ENCODE results near the gene SMARCB1.
A peak's percentile ranks its signal among the peaks of the same experiment; 100 is the strongest.

SMARCB1 gene

DNA sequence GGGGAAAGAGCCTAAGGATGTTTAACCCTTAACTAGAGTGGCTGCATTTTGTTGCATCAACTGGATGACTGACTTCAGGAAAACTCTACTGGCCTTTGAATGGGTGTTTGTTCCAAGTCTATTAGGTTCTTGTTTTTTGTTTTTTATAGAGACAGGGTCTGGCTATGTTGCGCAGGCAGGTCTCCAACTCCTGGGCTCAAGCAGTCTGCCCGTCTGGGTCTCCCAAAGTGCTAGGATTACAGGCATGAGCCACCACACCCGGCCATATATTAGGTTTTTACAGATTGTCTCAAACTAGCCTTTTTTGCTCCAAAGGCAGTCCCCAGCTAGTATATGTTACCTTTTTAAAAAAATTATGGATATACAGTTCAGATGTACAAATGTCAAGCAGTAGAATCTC lies 1.1 kb downstream of the SMARCB1 start:
- peak overlapping the region; percentile 99 for H3K27ac ChIP-seq
- TF ChIP-seq, protein P1, sequence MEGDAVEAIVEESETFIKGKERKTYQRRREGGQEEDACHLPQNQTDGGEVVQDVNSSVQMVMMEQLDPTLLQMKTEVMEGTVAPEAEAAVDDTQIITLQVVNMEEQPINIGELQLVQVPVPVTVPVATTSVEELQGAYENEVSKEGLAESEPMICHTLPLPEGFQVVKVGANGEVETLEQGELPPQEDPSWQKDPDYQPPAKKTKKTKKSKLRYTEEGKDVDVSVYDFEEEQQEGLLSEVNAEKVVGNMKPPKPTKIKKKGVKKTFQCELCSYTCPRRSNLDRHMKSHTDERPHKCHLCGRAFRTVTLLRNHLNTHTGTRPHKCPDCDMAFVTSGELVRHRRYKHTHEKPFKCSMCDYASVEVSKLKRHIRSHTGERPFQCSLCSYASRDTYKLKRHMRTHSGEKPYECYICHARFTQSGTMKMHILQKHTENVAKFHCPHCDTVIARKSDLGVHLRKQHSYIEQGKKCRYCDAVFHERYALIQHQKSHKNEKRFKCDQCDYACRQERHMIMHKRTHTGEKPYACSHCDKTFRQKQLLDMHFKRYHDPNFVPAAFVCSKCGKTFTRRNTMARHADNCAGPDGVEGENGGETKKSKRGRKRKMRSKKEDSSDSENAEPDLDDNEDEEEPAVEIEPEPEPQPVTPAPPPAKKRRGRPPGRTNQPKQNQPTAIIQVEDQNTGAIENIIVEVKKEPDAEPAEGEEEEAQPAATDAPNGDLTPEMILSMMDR (conservative IDR thresholded peaks at IDR 0.05), result no peak

- TF ChIP-seq, protein P1 (conservative IDR thresholded peaks at IDR 0.05), result no peak
- no peak overlapping the region for H3K27ac ChIP-seq
Observed at GRCh38 chr22:23789121-23789520, 2.4 kb downstream of the SMARCB1 start.

GRCh38 chr22:23789638-23790037 lies 2.9 kb downstream of the SMARCB1 start:
- no peak overlapping the region for H3K27ac ChIP-seq
- TF ChIP-seq, protein P1 (conservative IDR thresholded peaks at IDR 0.05), result no peak

DNA sequence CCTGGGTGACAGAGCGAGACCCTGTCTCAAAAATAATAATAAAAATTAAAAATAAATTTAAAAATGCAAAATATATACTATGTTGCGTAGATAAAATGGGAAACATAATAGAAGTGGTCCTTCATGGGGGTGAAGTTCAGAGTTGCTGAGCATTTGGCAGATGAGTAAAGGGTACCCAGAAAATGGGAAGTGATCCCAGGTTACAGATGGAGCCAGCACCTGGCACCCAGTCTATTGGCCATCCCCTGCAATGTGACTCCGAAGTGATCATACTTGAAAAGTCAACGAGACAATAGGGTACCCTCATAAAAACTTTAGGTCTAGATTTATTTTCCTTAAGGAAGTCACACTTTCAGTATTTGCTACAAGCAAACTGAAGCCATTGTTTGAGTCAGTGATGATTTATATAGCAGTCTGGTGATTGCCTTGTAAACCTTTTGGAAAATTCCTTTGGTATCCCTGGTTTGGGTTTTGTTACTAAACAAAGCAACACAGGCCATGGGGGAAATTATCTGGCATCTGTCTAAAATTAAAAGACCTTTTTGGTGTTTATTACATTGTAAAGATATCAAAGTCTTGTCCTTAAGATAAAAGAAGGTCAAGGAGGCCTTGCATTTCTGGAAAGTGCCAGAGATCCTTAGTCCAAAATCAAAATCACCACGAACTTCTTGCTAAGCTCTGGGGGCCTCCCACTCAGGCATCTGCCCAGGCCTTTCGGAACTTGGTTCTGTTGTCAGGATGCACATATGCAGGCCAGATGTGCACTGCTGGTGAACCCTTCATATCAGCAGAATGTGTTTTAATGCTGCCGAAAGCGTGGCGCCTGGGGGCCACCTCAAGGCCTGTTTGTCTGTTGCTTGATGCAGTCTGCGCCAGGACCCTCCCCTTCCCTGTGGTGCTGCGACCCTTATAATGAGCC lies 4.3 kb downstream of the SMARCB1 start:
- TF ChIP-seq, protein P1 (conservative IDR thresholded peaks at IDR 0.05), result no peak
- H3K27ac ChIP-seq, result no peak overlapping the region

DNA sequence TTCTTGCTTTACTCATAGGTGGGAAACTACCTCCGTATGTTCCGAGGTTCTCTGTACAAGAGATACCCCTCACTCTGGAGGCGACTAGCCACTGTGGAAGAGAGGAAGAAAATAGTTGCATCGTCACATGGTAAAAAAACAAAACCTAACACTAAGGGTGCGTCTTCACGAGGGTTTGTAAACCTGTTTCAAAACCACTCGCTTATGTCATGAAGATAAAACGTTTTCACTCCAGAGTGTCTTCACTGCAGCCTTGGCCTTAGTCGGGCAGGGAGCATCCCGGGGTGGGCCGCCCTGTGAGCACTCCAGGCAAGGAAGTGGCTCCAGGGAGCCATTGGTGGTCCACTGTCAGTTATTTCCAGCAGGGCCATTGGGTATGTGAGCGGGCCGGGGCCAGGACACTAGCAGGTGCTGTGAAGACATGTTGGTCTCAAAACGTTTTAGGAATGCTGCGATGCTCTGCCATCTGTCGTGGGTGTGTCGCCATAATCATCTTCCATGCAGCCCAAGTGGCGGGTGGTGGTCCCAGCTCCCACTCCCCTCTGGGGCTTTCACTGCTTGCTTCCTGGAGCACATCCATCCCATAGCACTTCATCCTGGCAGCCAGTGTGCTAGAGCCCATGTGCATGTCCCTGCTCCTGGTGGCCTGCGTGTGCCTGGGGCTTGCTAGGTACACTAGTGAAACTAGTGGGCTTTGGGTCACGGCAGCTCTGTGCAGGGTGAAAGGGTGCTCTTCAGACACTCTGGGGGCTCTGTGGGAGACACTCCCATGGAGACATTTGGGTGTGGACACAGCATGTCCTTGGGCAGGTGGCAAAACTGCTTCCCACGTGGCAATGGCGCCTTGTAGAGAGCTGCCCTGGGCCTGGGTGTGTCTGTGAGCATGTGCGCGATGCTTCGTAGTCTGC lies 5.2 kb downstream of the SMARCB1 start:
- TF ChIP-seq, protein P1 (conservative IDR thresholded peaks at IDR 0.05), result no peak
- H3K27ac ChIP-seq, result no peak overlapping the region

GRCh38 chr22:23793326-23793725 lies 6.6 kb downstream of the SMARCB1 start:
- TF ChIP-seq, protein P1 (conservative IDR thresholded peaks at IDR 0.05), result no peak
- H3K27ac ChIP-seq, result no peak overlapping the region

GRCh38 chr22:23796461-23796860 lies 9.7 kb downstream of the SMARCB1 start:
- TF ChIP-seq, protein P1 (conservative IDR thresholded peaks at IDR 0.05), result no peak
- no peak overlapping the region for H3K27ac ChIP-seq

Measured in VCaP (cell line).